Loucy (cell line): ENCODE measurements around the gene CRABP1.

Source experiments
- H2AFZ ChIP-seq: fragments of 200-600 bp; sonication (generic); 2 replicates; pipeline ENCODE4 v1.6.0; 2016; ENCODE audit warnings: antibody characterized with exemption, mild to moderate bottlenecking, low read length, moderate library complexity
- H3F3A ChIP-seq: fragments of 200-600 bp; 2 replicates; pipeline ENCODE4 v1.6.0; 2016; ENCODE audit warnings: antibody characterized with exemption, low read depth, mild to moderate bottlenecking
- H3K27me3 ChIP-seq: fragments of 200-600 bp; sonication (generic); 2 replicates; pipeline ENCODE4 v1.6.1; 2014; ENCODE audit warnings: low read length, mild to moderate bottlenecking; ENCODE audit not compliant: insufficient read depth, poor library complexity, severe bottlenecking
- H3K36me3 ChIP-seq: fragments of 200-600 bp; sonication (generic); 2 replicates; pipeline ENCODE4 v1.6.1; 2016; ENCODE audit warnings: low read length; ENCODE audit not compliant: insufficient read depth
- H3K4me1 ChIP-seq: fragments of 200-600 bp; sonication (generic); 2 replicates; pipeline ENCODE4 v1.5.1; 2014; ENCODE audit warnings: low read length, mild to moderate bottlenecking; ENCODE audit not compliant: insufficient read depth, poor library complexity, severe bottlenecking
- H3K4me2 ChIP-seq: fragments of 200-600 bp; sonication (generic); 2 replicates; pipeline ENCODE4 v1.6.0; 2014; ENCODE audit warnings: antibody characterized with exemption, low read length, low read depth, mild to moderate bottlenecking; ENCODE audit not compliant: poor library complexity, severe bottlenecking
- H3K4me3 ChIP-seq: fragments of 200-600 bp; sonication (generic); 2 replicates; pipeline ENCODE4 v1.5.1; 2014; ENCODE audit warnings: low read length, mild to moderate bottlenecking, mixed read lengths; ENCODE audit not compliant: poor library complexity, severe bottlenecking
- H3K79me2 ChIP-seq: fragments of 200-600 bp; sonication (generic); 2 replicates; pipeline ENCODE4 v1.6.1; 2014; ENCODE audit warnings: low read length; ENCODE audit not compliant: insufficient read depth
- H3K9ac ChIP-seq: fragments of 200-600 bp; sonication (generic); 2 replicates; pipeline ENCODE4 v1.6.0; 2014; ENCODE audit warnings: mild to moderate bottlenecking, low read depth, low read length, moderate library complexity; ENCODE audit not compliant: poor library complexity, severe bottlenecking
- H3K9me2 ChIP-seq: fragments of 200-600 bp; sonication (generic); replicated peaks from 2 replicates; pipeline ENCODE4 v1.6.1; 2016; ENCODE audit warnings: low read depth, low read length, mixed read lengths
- H3K9me3 ChIP-seq: fragments of 200-600 bp; sonication (generic); 2 replicates; pipeline ENCODE4 v1.6.1; 2014; ENCODE audit warnings: mild to moderate bottlenecking, antibody characterized with exemption, low read length, low read depth; ENCODE audit not compliant: insufficient read depth
- H4K20me1 ChIP-seq: fragments of 200-600 bp; sonication (generic); 2 replicates; pipeline ENCODE4 v1.6.0; 2014; ENCODE audit warnings: antibody characterized with exemption, low read length, mild to moderate bottlenecking; ENCODE audit not compliant: insufficient read depth, poor library complexity, severe bottlenecking
- CTCF ChIP-seq: fragments of 200-600 bp; sonication (generic); conservative IDR thresholded peaks from 2 replicates; pipeline ENCODE4 v1.5.1; 2014; ENCODE audit warnings: mild to moderate bottlenecking, antibody characterized with exemption, low read length
- EZH2phosphoT487 ChIP-seq: fragments of 200-600 bp; IDR thresholded peaks from 2 replicates; pipeline ENCODE4 v1.6.1; 2018; ENCODE audit warnings: antibody characterized with exemption, mild to moderate bottlenecking, moderate library complexity, borderline replicate concordance

CRABP1 gene

GRCh38 chr15:78313383-78313782, 26.8 kb upstream of the CRABP1 start:
- H3F3A ChIP-seq, result no peaks in the 10 kb centered on the region
- no peaks in the 10 kb centered on the region for H3K79me2 ChIP-seq
- TF ChIP-seq CTCF (no peak), EZH2phosphoT487 (no peak)
- H3K9ac ChIP-seq, result no peak overlapping the region
- no peaks in the 10 kb centered on the region for H3K36me3 ChIP-seq
- H3K9me2 ChIP-seq, result no peaks in the 10 kb centered on the region
- no peaks in the 10 kb centered on the region for H4K20me1 ChIP-seq
- H3K4me2 ChIP-seq, result no peak overlapping the region
- H3K4me1 ChIP-seq, result peaks cover 5% of the 10 kb centered on the region
- no peak overlapping the region for H2AFZ ChIP-seq
- H3K4me3 ChIP-seq, result no peak overlapping the region
- no peaks in the 10 kb centered on the region for H3K27me3 ChIP-seq
- H3K9me3 ChIP-seq, result no peaks in the 10 kb centered on the region

GRCh38 chr15:78314181-78314581, 26.0 kb upstream of the CRABP1 start:
- Histone ChIP-seq H3K27me3 (no peaks in the 10 kb centered on the region), H3K9me3 (no peaks in the 10 kb centered on the region), H3K4me2 (no peak overlapping the region), H4K20me1 (no peaks in the 10 kb centered on the region), H3K4me1 (no peaks in the 10 kb centered on the region), H3K36me3 (no peaks in the 10 kb centered on the region), H3K9me2 (no peaks in the 10 kb centered on the region), H2AFZ (no peak overlapping the region), H3F3A (no peaks in the 10 kb centered on the region), H3K79me2 (no peaks in the 10 kb centered on the region), H3K4me3 (no peak overlapping the region), H3K9ac (no peak overlapping the region)
- TF ChIP-seq EZH2phosphoT487, result no peak
- TF ChIP-seq CTCF, result no peak

DNA sequence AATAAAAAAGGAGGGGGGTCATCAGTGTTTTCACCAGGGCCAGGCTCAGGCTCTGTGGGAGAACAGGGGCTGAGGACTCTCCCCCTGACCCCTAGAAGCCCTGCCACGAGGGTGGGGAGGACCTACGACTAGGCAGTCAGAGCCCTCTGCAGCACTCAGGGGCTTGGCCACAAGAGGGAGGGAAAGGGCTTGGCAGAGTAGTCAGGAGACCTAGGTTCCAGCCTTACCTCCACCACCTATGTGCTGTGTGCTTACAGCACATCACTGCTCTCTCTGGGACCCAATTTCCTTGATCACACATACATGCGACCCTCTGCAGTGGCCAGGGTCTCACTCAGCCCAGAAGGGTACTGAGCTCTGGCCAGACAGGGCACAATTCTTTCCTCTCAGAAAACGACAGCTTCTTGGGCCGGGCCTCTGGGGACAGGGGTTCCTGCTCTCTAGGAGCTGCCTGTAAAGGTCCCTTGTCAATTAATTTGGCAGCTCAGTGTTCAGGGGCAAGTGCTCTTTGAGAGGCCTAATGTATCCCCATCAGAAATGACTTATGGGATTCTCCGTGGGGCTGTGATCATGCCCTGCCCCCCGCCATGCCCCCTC, 24.4 kb upstream of the CRABP1 start:
- H3K4me2 ChIP-seq, result no peak overlapping the region
- H3K9ac ChIP-seq, result no peak overlapping the region
- no peak overlapping the region for H3K4me3 ChIP-seq
- no peaks in the 10 kb centered on the region for H3K36me3 ChIP-seq
- no peaks in the 10 kb centered on the region for H3K27me3 ChIP-seq
- no peaks in the 10 kb centered on the region for H3F3A ChIP-seq
- no peaks in the 10 kb centered on the region for H3K9me2 ChIP-seq
- no peaks in the 10 kb centered on the region for H4K20me1 ChIP-seq
- no peak overlapping the region for H2AFZ ChIP-seq
- no peak for TF ChIP-seq EZH2phosphoT487
- TF ChIP-seq CTCF, result peak; percentile 43
- H3K79me2 ChIP-seq, result no peaks in the 10 kb centered on the region
- no peaks in the 10 kb centered on the region for H3K9me3 ChIP-seq
- no peaks in the 10 kb centered on the region for H3K4me1 ChIP-seq
